Measurements from ENCODE around the gene KRTAP10-1.
"Not testable (repeated sequence)": the region's sequence is repeated elsewhere in the genome, so short reads cannot be mapped to it uniquely, and the experiment has no call there.

DNA sequence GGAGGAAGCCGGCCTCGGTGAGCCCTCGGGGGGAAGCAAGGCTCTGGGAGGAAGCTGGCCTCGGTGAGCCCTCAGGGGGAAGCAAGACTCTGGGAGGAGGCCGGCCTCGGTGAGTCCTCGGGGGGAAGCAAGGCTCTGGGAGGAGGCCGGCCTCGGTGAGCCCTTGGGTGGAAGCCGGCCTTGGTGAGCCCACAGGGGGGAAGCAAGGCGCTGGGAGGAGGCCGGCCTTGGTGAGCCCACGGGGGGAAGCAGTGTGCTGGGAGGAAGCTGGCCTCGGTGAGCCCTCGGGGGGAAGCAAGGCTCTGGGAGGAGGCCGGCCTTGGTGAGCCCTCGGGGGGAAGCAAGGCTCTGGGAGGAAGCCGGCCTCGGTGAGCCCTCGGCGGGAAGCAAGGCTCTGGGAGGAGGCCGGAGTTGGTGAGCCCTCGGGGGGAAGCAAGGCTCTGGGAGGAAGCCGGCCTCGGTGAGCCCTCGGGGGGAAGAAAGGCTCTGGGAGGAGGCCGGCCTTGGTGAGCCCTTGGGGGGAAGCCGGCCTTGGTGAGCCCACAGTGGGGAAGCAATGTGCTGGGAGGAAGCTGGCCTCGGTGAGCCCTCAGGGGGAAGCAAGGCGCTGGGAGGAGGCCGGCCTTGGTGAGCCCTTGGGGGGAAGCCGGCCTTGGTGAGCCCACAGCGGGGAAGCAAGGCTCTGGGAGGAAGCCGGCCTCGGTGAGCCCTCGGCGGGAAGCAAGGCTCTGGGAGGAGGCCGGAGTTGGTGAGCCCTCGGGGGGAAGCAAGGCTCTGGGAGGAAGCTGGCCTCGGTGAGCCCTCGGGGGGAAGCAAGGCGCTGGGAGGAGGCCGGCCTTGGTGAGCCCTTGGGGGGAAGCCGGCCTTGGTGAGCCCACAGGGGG is 36.7 kb downstream of the KRTAP10-1 start:
- TF ChIP-seq CTCF (IDR thresholded peaks at IDR 0.05); NR3C1 (IDR thresholded peaks at IDR 0.05); CHD2 (IDR thresholded peaks at IDR 0.05; ENCODE audit: low read length, partially characterized antibody); MYC (IDR thresholded peaks at IDR 0.05; ENCODE audit: borderline replicate concordance, low read length); REST (IDR thresholded peaks at IDR 0.05): not testable (repeated sequence)

Data from A549 (cell line).